ENCODE results near the gene CRB1. TPM values are rescaled to one million over a fixed set of nuclear protein-coding genes. Genes with fewer than 3 reads are reported as not detected.

The CRB1 gene
- total RNA-seq, 1 experiment from 2014 or later = not detected

GRCh38 chr1:197467881-197468280 lies 199.8 kb downstream of the CRB1 start:
- Histone ChIP-seq H2AK5ac (ENCODE audit: insufficient read length, low read length) (no peak overlapping the region), H4K20me1 (ENCODE audit: control insufficient read depth, insufficient read depth, insufficient read length) (no peaks in the 10 kb centered on the region), H3K79me2 (ENCODE audit: insufficient read depth, low read length) (no peaks in the 10 kb centered on the region), H4K5ac (ENCODE audit: insufficient read length, low read depth, low read length) (no peak overlapping the region), H3K27me3 (ENCODE audit: insufficient read depth, low read length) (no peaks in the 10 kb centered on the region), H3K9me3 (ENCODE audit: control insufficient read depth, low read depth, low read length) (no peaks in the 10 kb centered on the region), H2BK120ac (ENCODE audit: low read depth, low read length, poor library complexity, severe bottlenecking) (no peak overlapping the region), H3K4me1 (ENCODE audit: insufficient read depth, low read length) (peaks cover 9% of the 10 kb centered on the region), H3T11ph (ENCODE audit: low read length) (no peak overlapping the region), H2BK5ac (ENCODE audit: insufficient read length, low read length) (no peak overlapping the region), H3K14ac (ENCODE audit: insufficient read depth, low read length) (no peak overlapping the region), H3K9ac (ENCODE audit: extremely low read depth, insufficient read length, low read length) (no peak overlapping the region), H3K23me2 (ENCODE audit: insufficient read length, low read depth, low read length, poor library complexity, severe bottlenecking) (no peaks in the 10 kb centered on the region), H4K91ac (ENCODE audit: insufficient read length, low read depth, low read length) (no peak overlapping the region), H2AFZ (ENCODE audit: low read length) (no peak overlapping the region), H3K4me2 (ENCODE audit: insufficient read depth, insufficient read length, low read length) (no peak overlapping the region), H3K23ac (ENCODE audit: insufficient read length, low read depth, low read length) (no peak overlapping the region), H3K56ac (ENCODE audit: insufficient read length, low read depth, low read length) (no peak overlapping the region), H3K27ac (ENCODE audit: insufficient read length, low read depth, low read length) (no peak overlapping the region), H2BK20ac (ENCODE audit: low read depth, low read length, poor library complexity, severe bottlenecking) (no peak overlapping the region), H4K8ac (replicated peaks; ENCODE audit: insufficient read length, low read depth, low read length) (no peak overlapping the region), H2BK15ac (ENCODE audit: low read depth, low read length) (no peak overlapping the region), H3K79me1 (ENCODE audit: insufficient read depth, low read depth, low read length, poor library complexity, severe bottlenecking) (no peaks in the 10 kb centered on the region), H3K18ac (ENCODE audit: insufficient read length, low read depth, low read length) (no peak overlapping the region), H2BK12ac (ENCODE audit: insufficient read length, low read depth, low read length) (no peak overlapping the region), H3K4ac (ENCODE audit: low read depth, low read length) (no peak overlapping the region)
- no peak overlapping the region for H3K4me3 Mint-ChIP-seq
- peaks cover 39 to 45% of the 10 kb centered on the region in 2 experiments for H3K4me1 Mint-ChIP-seq
- DNase-seq = no peak
- no CpG with 5 or more reads among the region's 1 CpG for WGBS (ENCODE audit: extremely low coverage, insufficient read length, low lambda C conversion rate)
- TF ChIP-seq, protein P1, sequence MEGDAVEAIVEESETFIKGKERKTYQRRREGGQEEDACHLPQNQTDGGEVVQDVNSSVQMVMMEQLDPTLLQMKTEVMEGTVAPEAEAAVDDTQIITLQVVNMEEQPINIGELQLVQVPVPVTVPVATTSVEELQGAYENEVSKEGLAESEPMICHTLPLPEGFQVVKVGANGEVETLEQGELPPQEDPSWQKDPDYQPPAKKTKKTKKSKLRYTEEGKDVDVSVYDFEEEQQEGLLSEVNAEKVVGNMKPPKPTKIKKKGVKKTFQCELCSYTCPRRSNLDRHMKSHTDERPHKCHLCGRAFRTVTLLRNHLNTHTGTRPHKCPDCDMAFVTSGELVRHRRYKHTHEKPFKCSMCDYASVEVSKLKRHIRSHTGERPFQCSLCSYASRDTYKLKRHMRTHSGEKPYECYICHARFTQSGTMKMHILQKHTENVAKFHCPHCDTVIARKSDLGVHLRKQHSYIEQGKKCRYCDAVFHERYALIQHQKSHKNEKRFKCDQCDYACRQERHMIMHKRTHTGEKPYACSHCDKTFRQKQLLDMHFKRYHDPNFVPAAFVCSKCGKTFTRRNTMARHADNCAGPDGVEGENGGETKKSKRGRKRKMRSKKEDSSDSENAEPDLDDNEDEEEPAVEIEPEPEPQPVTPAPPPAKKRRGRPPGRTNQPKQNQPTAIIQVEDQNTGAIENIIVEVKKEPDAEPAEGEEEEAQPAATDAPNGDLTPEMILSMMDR (conservative IDR thresholded peaks at IDR 0.05) = no peak
- H3K36me3 Mint-ChIP-seq (ENCODE audit: insufficient read depth in 1 of 3, low read depth in 3 of 3) = no peaks in the 10 kb centered on the region
- H3K9me3 Mint-ChIP-seq = no peaks in the 10 kb centered on the region
- H3K27me3 Mint-ChIP-seq (ENCODE audit: low read depth) = no peaks in the 10 kb centered on the region
- H3K27ac Mint-ChIP-seq = no peak overlapping the region
